Activated B cell treated with CpG ODN at 0.5 μM for 24 hours (primary cell): ENCODE measurements around the gene DLGAP4. TPM values are rescaled to one million over a fixed set of nuclear protein-coding genes. Genes with fewer than 3 reads are reported as not detected.

ENCODE experiments used
- ATAC-seq: fragments of 200-7000 bp; cut with Tn5 transposase; one replicate; pipeline ENCODE4 v1.10.0; 2021; ENCODE audit warnings: low read depth, mild to moderate bottlenecking, moderate library complexity
- CTCF ChIA-PET: fragments of 350-600 bp; sonication (Branson Sonifier 250); formaldehyde crosslinking; loops from one replicate; lab custom pipeline; 2021; ENCODE audit warnings: antibody characterized with exemption; lab: Charles Lee
- POLR2A ChIA-PET: fragments of 350-600 bp; sonication (Branson Sonifier 250); formaldehyde crosslinking; loops from one replicate; lab custom pipeline; 2021; ENCODE audit warnings: antibody characterized with exemption; lab: Charles Lee
- DNase-seq: peaks from one replicate; pipeline ENCODE4 v3.0.0; 2022
- H3K27ac Mint-ChIP-seq: one replicate; pipeline ENCODE4 v1.8.0; 2020; ENCODE audit warnings: mixed read lengths
- H3K27me3 Mint-ChIP-seq: one replicate; pipeline ENCODE4 v1.8.0; 2021; ENCODE audit warnings: mixed read lengths
- H3K36me3 Mint-ChIP-seq: one replicate; pipeline ENCODE4 v1.8.0; 2021; ENCODE audit warnings: low read depth, mixed read lengths
- H3K4me1 Mint-ChIP-seq: one replicate; pipeline ENCODE4 v1.8.0; 2021; ENCODE audit warnings: mixed read lengths
- H3K4me3 Mint-ChIP-seq: one replicate; pipeline ENCODE4 v1.8.0; 2020; ENCODE audit warnings: mild to moderate bottlenecking, mixed read lengths
- H3K9me3 Mint-ChIP-seq: one replicate; pipeline ENCODE4 v1.8.0; 2020; ENCODE audit warnings: mixed read lengths
- CTCF ChIP-seq: fragments of 200-600 bp; IDR thresholded peaks from one replicate; pipeline ENCODE4 v1.8.0; 2022; ENCODE audit warnings: antibody characterized with exemption, mild to moderate bottlenecking
- intact Hi-C: fragments of 100-400 bp; cut with micrococcal nuclease; formaldehyde crosslinking; loops from one replicate; pipeline ENCODE4 v1.15.1; 2024
- total RNA-seq: library from RNA; stranded (reverse); gene quantifications from 2 replicates; pipeline ENCODE4 v1.2.3, GENCODE V29; 2022

DLGAP4 gene
- total RNA-seq, 1 donor from 2014 or later, result 38.7 TPM

- no peaks in the 10 kb centered on the region for H3K36me3 Mint-ChIP-seq
- H3K9me3 Mint-ChIP-seq, result no peaks in the 10 kb centered on the region
- no peak overlapping the region for H3K4me3 Mint-ChIP-seq
- peaks cover 22% of the 10 kb centered on the region for H3K27me3 Mint-ChIP-seq
- ATAC-seq (no peak), DNase-seq (no peak)
- H3K27ac Mint-ChIP-seq, result no peak overlapping the region
- H3K4me1 Mint-ChIP-seq, result no peaks in the 10 kb centered on the region
- intact Hi-C loops, result no loop called here
- ChIA-PET CTCF (no interaction called here), POLR2A (no interaction called here)
- no peak for TF ChIP-seq CTCF
Measured at GRCh38 chr20:36396340-36396739, 90.2 kb downstream of the DLGAP4 start.

DNA sequence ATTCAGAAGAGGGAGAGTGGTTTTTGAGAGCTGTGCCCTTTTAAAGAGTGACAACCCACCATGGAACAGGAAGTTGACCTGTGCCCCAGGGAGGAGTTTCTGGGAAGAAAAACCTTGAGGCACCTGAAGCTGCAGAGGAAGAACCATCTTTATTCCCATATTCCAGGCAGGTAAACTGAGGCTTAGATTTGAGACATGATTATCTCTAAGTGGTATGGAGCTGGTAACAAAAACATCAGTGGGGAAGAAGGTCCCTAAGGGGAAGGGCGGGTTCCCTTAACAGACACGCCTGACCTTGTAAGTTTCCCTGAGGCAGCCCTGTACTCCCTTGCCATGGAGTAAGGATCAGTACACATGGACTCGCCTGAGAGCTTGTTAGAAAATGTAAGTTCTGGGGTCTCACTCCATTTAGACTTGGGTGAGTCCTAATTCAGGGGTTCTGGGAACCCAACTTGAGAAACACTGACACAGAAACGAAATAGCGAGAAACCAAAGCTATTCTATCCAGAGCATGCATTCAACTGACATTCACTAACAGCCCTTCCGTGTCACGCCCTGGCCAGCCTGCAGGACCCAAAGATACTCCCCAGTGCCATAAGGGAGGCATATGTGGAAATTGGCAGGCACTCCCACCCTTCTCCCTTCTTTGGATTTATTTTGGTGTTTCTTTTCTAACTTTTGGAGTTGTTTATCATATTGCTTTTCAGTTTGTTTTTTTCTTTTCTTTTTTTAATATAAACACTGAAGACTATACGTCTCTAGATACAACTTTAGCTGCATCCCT lies 90.9 kb downstream of the DLGAP4 start:
- H3K27ac Mint-ChIP-seq, result no peak overlapping the region
- no peaks in the 10 kb centered on the region for H3K36me3 Mint-ChIP-seq
- ATAC-seq, result no peak
- H3K9me3 Mint-ChIP-seq, result no peaks in the 10 kb centered on the region
- intact Hi-C loops, result no loop called here
- peaks cover 24% of the 10 kb centered on the region for H3K27me3 Mint-ChIP-seq
- ChIA-PET POLR2A (no interaction called here), CTCF (no interaction called here)
- TF ChIP-seq CTCF, result no peak
- no peak for DNase-seq
- H3K4me3 Mint-ChIP-seq, result no peak overlapping the region
- no peaks in the 10 kb centered on the region for H3K4me1 Mint-ChIP-seq

- H3K27ac Mint-ChIP-seq, result no peak overlapping the region
- H3K36me3 Mint-ChIP-seq, result no peaks in the 10 kb centered on the region
- intact Hi-C loops, result no loop called here
- H3K4me3 Mint-ChIP-seq, result no peak overlapping the region
- ChIA-PET POLR2A (no interaction called here), CTCF (no interaction called here)
- H3K4me1 Mint-ChIP-seq, result no peaks in the 10 kb centered on the region
- TF ChIP-seq CTCF, result no peak
- H3K9me3 Mint-ChIP-seq, result no peaks in the 10 kb centered on the region
- DNase-seq, result no peak
- ATAC-seq, result no peak
- peaks cover 23% of the 10 kb centered on the region for H3K27me3 Mint-ChIP-seq
Measured at GRCh38 chr20:36398515-36398914, 92.4 kb downstream of the DLGAP4 start.

- H3K4me3 Mint-ChIP-seq, result no peak overlapping the region
- ChIA-PET POLR2A (interaction anchor here (0.6 to 0.7 kb wide), 2 partner anchors 200 to 694 kb away, joined by 3 to 8 read pairs; no protein-coding TSS in a partner anchor), CTCF (no interaction called here)
- ATAC-seq (no peak), DNase-seq (no peak)
- intact Hi-C loops, result no loop called here
- no peaks in the 10 kb centered on the region for H3K4me1 Mint-ChIP-seq
- no peaks in the 10 kb centered on the region for H3K36me3 Mint-ChIP-seq
- no peak overlapping the region for H3K27ac Mint-ChIP-seq
- TF ChIP-seq CTCF, result no peak
- peaks cover 23% of the 10 kb centered on the region for H3K27me3 Mint-ChIP-seq
- H3K9me3 Mint-ChIP-seq, result no peaks in the 10 kb centered on the region
Measured at GRCh38 chr20:36399147-36399968, 93.2 kb downstream of the DLGAP4 start.

DNA sequence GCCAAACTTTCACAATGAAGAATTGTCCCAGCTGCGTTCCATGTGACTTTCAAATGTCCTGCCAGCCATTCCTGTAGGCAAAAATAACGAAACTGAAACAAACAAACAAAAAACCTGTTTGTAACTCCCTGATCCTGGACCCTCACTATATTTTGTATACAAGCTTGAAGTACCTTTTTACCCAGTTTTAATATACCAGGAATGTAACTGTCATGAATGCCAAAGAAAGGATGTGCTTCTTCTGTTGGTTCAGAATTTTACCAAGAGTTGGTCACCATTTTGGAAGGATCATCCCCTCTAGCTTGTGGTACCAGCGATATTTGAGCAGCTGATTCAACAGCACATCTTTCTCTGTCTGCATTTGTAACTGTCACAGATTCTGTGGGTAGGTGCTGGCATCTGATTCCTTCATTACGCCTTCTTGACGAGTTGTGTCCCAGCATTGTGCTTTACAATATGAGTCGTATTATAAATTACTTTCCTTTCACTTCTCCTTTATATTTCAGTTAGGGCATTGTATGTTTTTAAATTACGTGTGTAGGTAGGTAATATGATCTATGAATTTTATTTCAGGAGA lies 93.9 kb downstream of the DLGAP4 start:
- Mint-ChIP-seq H3K4me1 (no peaks in the 10 kb centered on the region), H3K36me3 (no peaks in the 10 kb centered on the region), H3K27ac (no peak overlapping the region), H3K9me3 (no peaks in the 10 kb centered on the region), H3K4me3 (no peak overlapping the region), H3K27me3 (peaks cover 22% of the 10 kb centered on the region)
- intact Hi-C loops, result no loop called here
- TF ChIP-seq CTCF, result no peak
- ChIA-PET CTCF (no interaction called here), POLR2A (no interaction called here)
- ATAC-seq (no peak), DNase-seq (no peak)
